Right lobe of liver (tissue), 6 donors: Measurements from ENCODE around the gene COL23A1. TPM values are rescaled to one million over a fixed set of nuclear protein-coding genes. Genes with fewer than 3 reads are reported as not detected.
A peak's percentile ranks its signal among the peaks of the same experiment; 100 is the strongest.

Experiments
- ATAC-seq, 4 donors: fragments of 200-7000 bp; cut with Tn5 transposase; one replicate each; pipeline ENCODE4 v1.9.1; 2020; ENCODE audit warnings: mild to moderate bottlenecking in 4 of 4, moderate library complexity in 4 of 4
- DNase-seq, 3 donors: peaks; one replicate each; pipeline ENCODE4 v3.0.0-alpha.2; 2020
- H3K27ac ChIP-seq, 3 donors: fragments of 200-600 bp; one replicate each; pipeline ENCODE4 v1.8.0; 2022
- H3K27me3 ChIP-seq, 2 donors: fragments of 200-600 bp; one replicate each; pipeline ENCODE4 v1.8.0; 2022
- H3K36me3 ChIP-seq, 4 donors: fragments of 200-600 bp; sonication (generic) in 1 of 4; one replicate each; pipeline versions ENCODE4 v1.5.1 to v1.8.0; 2017 to 2022; ENCODE audit warnings: control low read depth in 1 of 4
- H3K4me1 ChIP-seq, 4 donors: fragments of 200-600 bp; sonication (generic) in 1 of 4; one replicate each; pipeline versions ENCODE4 v1.5.1 to v1.8.0; 2017 to 2022; ENCODE audit warnings: control low read depth in 1 of 4
- H3K4me3 ChIP-seq, 3 donors: fragments of 200-600 bp; one replicate each; pipeline ENCODE4 v1.8.0; 2022
- H3K9me3 ChIP-seq, 4 donors: fragments of 200-600 bp; sonication (generic) in 1 of 4; one replicate each; pipeline versions ENCODE4 v1.5.1 to v1.8.0; 2017 to 2022; ENCODE audit warnings: control low read depth in 1 of 4
- POLR2A ChIP-seq: fragments of 450-650 bp; IDR thresholded peaks from one replicate; pipeline ENCODE4 v1.6.1; 2017; ENCODE audit warnings: antibody characterized with exemption, mild to moderate bottlenecking
- WGBS: methylation state at CpG from one replicate; pipeline ENCODE4 v1.1.6; 2018; ENCODE audit warnings: low coverage, low lambda C conversion rate; ENCODE audit not compliant: insufficient coverage; ENCODE audit errors: missing lambda C conversion rate; 5-methylcytosine and 5-hydroxymethylcytosine counted together
- intact Hi-C, 2 donors: fragments of 100-400 bp; cut with DNase I; formaldehyde crosslinking; loops; one replicate each; pipeline versions ENCODE4 v1.11.2 to v1.14.1; 2022
- total RNA-seq, 6 experiments: library from RNA; depleted of rRNA in 2 of 6; stranded (reverse); fragments of >200 nt in 2 of 6; fragmentation: NEBNext Ultra II Directional in 3 of 6; extraction: Animal tissue kit (Norgen Biotek cat#: 25700) in 3 of 6; gene quantifications; one replicate each; pipeline versions ENCODE4 v1.1.0 to v1.2.4, GENCODE V29; 2016 to 2023
- TF ChIP-seq, protein P1 (sequence below), 4 donors: fragments of 200-600 bp in 3 of 4; fragments of 450-650 bp in 1 of 4; IDR thresholded peaks; one replicate each; pipeline versions ENCODE4 v1.5.1 to v1.8.0; 2016 to 2022; ENCODE audit warnings: antibody characterized with exemption in 4 of 4, mild to moderate bottlenecking in 2 of 4
- donor health status: DM: no; HTN: yes; CAD: no.
- donor health status: DM: no; HTN: no; CAD: no.
- donor health status: DM: no; HTN: no; CAD: no.
- donor health status: DM: no; HTN: yes; CAD: no.
- donor health status: DM: no; HTN: yes; CAD: no.

The COL23A1 gene
- total RNA-seq, 6 experiments from 2014 or later, result 0.25 to 1.2 (median 0.50) TPM

DNA sequence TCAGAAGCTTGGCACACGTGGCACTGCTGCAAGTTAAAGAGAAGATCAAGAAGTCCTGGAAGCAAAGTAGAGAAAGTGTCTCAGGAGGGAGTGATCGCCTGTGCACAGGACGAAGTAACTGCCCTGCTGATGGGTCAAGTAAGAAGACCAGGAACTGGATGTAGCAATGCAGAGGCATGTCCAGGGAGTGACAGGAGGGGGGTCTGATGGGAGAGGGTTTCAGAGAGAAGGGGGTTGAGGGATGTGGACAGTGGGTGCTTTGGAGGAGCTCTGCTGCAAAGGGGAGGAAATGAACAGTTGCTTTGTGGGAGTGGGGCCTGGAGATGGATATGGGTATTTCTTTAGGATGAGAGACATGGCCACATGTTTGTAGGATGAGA is 297.4 kb downstream of the COL23A1 start:
- Histone ChIP-seq H3K4me1 (no peaks in the 10 kb centered on the region), H3K27ac (no peak overlapping the region), H3K27me3 (no peaks in the 10 kb centered on the region), H3K4me3 (no peak overlapping the region), H3K36me3 (no peaks in the 10 kb centered on the region), H3K9me3 (no peaks in the 10 kb centered on the region)
- intact Hi-C loops, result no loop called here
- ATAC-seq (no peak), DNase-seq (peak in 1 of 3 donors; percentile 19)
- TF ChIP-seq, protein P1, sequence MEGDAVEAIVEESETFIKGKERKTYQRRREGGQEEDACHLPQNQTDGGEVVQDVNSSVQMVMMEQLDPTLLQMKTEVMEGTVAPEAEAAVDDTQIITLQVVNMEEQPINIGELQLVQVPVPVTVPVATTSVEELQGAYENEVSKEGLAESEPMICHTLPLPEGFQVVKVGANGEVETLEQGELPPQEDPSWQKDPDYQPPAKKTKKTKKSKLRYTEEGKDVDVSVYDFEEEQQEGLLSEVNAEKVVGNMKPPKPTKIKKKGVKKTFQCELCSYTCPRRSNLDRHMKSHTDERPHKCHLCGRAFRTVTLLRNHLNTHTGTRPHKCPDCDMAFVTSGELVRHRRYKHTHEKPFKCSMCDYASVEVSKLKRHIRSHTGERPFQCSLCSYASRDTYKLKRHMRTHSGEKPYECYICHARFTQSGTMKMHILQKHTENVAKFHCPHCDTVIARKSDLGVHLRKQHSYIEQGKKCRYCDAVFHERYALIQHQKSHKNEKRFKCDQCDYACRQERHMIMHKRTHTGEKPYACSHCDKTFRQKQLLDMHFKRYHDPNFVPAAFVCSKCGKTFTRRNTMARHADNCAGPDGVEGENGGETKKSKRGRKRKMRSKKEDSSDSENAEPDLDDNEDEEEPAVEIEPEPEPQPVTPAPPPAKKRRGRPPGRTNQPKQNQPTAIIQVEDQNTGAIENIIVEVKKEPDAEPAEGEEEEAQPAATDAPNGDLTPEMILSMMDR (IDR thresholded peaks at IDR 0.05), result no peak
- TF ChIP-seq POLR2A, result no peak
- WGBS, result 82% methylated on average over 3 of the region's 3 CpGs

DNA sequence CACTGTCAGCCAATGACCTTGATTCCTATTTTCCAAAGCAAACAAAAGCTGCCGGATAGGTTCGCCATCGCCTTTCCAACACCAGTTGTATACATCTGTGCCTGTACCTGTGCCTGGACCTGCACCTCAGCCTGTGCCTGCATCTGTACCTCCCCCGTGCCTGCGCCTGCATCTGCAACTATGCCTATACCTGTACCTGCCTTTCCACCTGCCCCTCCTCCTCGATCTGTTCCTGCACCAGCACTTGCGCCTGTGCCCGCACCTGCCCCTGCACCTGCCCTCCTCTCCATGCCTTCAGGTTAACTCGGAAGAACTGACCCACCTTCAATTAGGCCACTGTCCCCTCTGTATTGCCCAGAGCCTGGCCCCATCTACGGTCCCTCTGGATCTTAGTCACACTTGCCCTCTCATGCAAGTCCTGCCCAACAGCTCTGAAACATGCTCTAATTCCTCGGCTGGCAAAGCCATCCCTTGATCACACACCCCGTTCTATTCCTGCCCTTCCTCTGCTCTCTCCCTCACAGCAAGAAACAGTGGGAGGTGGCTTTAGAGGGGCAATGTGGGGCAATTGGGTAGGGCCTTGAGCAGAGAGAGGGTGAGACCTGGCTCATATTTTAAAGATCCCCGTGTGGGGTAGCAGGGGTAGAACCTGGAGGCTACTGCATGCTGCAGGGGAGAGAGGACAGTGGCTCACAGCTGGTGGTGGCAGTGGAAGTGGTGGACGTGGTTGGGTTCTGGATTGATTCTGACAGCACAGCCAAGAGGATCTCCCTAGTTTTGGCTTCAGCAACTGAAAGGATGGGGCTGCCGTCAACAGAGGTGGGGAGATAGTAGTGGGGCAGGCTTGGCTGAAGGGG is 298.0 kb downstream of the COL23A1 start:
- peak in 2 of 3 donors; percentile 12 to 43 for DNase-seq
- no peaks in the 10 kb centered on the region for H3K9me3 ChIP-seq
- WGBS, result 76% methylated on average over 11 of the region's 15 CpGs

DNA sequence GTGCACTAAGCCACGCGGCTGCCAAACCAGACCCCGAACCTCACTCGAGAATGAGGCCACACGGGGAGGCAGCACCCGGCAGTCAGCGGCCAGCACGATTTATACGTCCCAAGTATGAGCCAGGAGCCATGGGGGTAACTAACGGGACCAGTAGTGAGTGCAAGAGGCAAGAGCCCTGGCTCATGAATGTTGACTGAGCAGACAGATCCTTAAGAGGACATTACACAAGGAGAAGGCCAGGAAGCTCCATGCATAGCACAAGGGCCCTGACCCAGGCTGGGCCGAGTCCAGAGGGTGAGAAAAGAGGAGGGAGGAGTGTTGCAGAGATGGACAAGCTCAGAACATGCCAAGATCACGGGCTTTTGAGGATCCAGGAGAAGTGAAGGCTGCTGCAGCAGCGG is 299.0 kb downstream of the COL23A1 start:
- peak in 2 of 3 donors; percentile 8 to 39 for DNase-seq

More for the DNA sequence above, 298.0 kb downstream of the COL23A1 start:
- ATAC-seq, result no peak
- intact Hi-C loops, result no loop called here
- H3K36me3 ChIP-seq, result no peaks in the 10 kb centered on the region
- no peak overlapping the region for H3K4me3 ChIP-seq
- H3K27ac ChIP-seq, result no peak overlapping the region
- H3K27me3 ChIP-seq, result no peaks in the 10 kb centered on the region
- no peaks in the 10 kb centered on the region for H3K4me1 ChIP-seq
- no peak for TF ChIP-seq POLR2A
- TF ChIP-seq, protein P1 (IDR thresholded peaks at IDR 0.05), result no peak

DNA sequence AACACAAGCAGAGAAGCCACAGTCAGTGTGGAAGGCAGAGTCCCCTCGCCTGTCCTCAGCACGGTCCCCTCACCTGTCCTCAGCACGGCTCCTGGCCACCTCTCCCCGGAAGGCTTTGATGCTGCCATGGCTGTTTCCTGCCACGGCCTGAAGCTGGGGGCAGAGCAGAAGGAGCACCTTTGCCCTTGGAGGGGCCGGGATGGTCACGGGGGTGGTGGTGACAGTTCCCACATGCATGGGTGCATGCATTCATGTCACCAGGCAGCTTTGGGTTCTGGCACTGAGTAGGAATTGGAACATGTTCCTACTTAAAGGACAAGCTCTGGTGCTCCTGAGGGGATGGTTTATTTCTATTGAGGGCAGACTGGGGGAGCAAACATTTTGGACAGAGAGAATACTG is 299.8 kb downstream of the COL23A1 start:
- no peak for TF ChIP-seq POLR2A
- TF ChIP-seq, protein P1 (IDR thresholded peaks at IDR 0.05), result no peak
- no peak for ATAC-seq
- Histone ChIP-seq H3K27ac (no peak overlapping the region), H3K4me1 (no peaks in the 10 kb centered on the region), H3K9me3 (no peaks in the 10 kb centered on the region), H3K36me3 (no peaks in the 10 kb centered on the region), H3K4me3 (no peak overlapping the region), H3K27me3 (no peaks in the 10 kb centered on the region)
- peak in 2 of 3 donors; percentile 5 to 40 for DNase-seq
- intact Hi-C loops, result no loop called here
- 80% methylated on average over 3 of the region's 7 CpGs for WGBS

More for the DNA sequence above, 299.0 kb downstream of the COL23A1 start:
- intact Hi-C loops, result no loop called here
- H3K4me3 ChIP-seq, result no peak overlapping the region
- H3K9me3 ChIP-seq, result no peaks in the 10 kb centered on the region
- no peaks in the 10 kb centered on the region for H3K36me3 ChIP-seq
- 51% methylated on average over 7 of the region's 13 CpGs for WGBS
- no peaks in the 10 kb centered on the region for H3K4me1 ChIP-seq
- TF ChIP-seq, protein P1 (IDR thresholded peaks at IDR 0.05), result no peak
- no peak for TF ChIP-seq POLR2A
- no peak overlapping the region for H3K27ac ChIP-seq
- no peak for ATAC-seq
- no peaks in the 10 kb centered on the region for H3K27me3 ChIP-seq
